Measurements from ENCODE around the gene MYBBP1A.

- TF ChIP-seq, protein P1, sequence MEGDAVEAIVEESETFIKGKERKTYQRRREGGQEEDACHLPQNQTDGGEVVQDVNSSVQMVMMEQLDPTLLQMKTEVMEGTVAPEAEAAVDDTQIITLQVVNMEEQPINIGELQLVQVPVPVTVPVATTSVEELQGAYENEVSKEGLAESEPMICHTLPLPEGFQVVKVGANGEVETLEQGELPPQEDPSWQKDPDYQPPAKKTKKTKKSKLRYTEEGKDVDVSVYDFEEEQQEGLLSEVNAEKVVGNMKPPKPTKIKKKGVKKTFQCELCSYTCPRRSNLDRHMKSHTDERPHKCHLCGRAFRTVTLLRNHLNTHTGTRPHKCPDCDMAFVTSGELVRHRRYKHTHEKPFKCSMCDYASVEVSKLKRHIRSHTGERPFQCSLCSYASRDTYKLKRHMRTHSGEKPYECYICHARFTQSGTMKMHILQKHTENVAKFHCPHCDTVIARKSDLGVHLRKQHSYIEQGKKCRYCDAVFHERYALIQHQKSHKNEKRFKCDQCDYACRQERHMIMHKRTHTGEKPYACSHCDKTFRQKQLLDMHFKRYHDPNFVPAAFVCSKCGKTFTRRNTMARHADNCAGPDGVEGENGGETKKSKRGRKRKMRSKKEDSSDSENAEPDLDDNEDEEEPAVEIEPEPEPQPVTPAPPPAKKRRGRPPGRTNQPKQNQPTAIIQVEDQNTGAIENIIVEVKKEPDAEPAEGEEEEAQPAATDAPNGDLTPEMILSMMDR (IDR thresholded peaks at IDR 0.05), result no peak
- TF ChIP-seq EZH2 (IDR thresholded peaks at IDR 0.05; ENCODE audit: borderline replicate concordance, insufficient read depth, low read depth, low read length, poor library complexity, severe bottlenecking), result no peak
Measured at GRCh38 chr17:4549781-4550533, 5.2 kb downstream of the MYBBP1A start.

Data from B cell (primary cell).